ENCODE data around the gene STPG3.

STPG3 gene

GRCh38 chr9:137268538-137269201 lies 17.6 kb downstream of the STPG3 start:
- FAIRE-seq: no peak

GRCh38 chr9:137269231-137269772 lies 18.2 kb downstream of the STPG3 start:
- FAIRE-seq: no peak

- FAIRE-seq: no peak
These were observed 20.0 kb downstream of the STPG3 start for GRCh38 chr9:137270929-137271695.

- FAIRE-seq: no peak
These were observed 20.6 kb downstream of the STPG3 start for GRCh38 chr9:137271696-137272076.

GRCh38 chr9:137272241-137273094 lies 21.4 kb downstream of the STPG3 start:
- no peak for FAIRE-seq

- no peak for FAIRE-seq
These were observed 22.0 kb downstream of the STPG3 start for GRCh38 chr9:137273095-137273490.

- FAIRE-seq: no peak
These were observed 22.7 kb downstream of the STPG3 start for GRCh38 chr9:137273611-137274320.

- FAIRE-seq: no peak
These were observed 24.1 kb downstream of the STPG3 start for GRCh38 chr9:137275203-137275587.

- FAIRE-seq: no peak
These were observed 24.7 kb downstream of the STPG3 start for GRCh38 chr9:137275588-137276472.

- no peak for FAIRE-seq
These were observed 25.6 kb downstream of the STPG3 start for GRCh38 chr9:137276473-137277328.

GRCh38 chr9:137277329-137278041 lies 26.4 kb downstream of the STPG3 start, which contains the start of gene TOR4A:
Gene TOR4A (plus strand): TSS chr9:137277726. CDS start chr9:137278690, 964 bp downstream.
- FAIRE-seq: no peak

GRCh38 chr9:137278061-137278701 lies 27.1 kb downstream of the STPG3 start:
- FAIRE-seq: no peak

- FAIRE-seq: no peak
These were observed 27.9 kb downstream of the STPG3 start for GRCh38 chr9:137278721-137279711.

GRCh38 chr9:137279741-137280473 lies 28.8 kb downstream of the STPG3 start:
- no peak for FAIRE-seq

GRCh38 chr9:137280474-137281344 lies 29.6 kb downstream of the STPG3 start:
- no peak for FAIRE-seq
